Adrenal gland (tissue), 12 donors: ENCODE measurements around the gene ASB10. TPM values are rescaled to one million over a fixed set of nuclear protein-coding genes. Genes with fewer than 3 reads are reported as not detected.

Experiments used
- DNase-seq, 7 donors: peaks; one replicate each; pipeline ENCODE4 v3.0.0-alpha.2; 2019 to 2020
- H3K27ac ChIP-seq, 5 donors: fragments of 200-600 bp; sonication (generic) in 4 of 5; 1 replicate in 3 of 5; 2 replicates in 2 of 5; pipeline versions ENCODE4 v1.5.1 to v1.8.0; 2016 to 2020; ENCODE audit warnings: mild to moderate bottlenecking in 1 of 5
- H3K27me3 ChIP-seq: fragments of 200-600 bp; 2 replicates; pipeline ENCODE4 v1.8.0; 2021
- H3K36me3 ChIP-seq, 2 donors: fragments of 200-600 bp; replicated peaks in 1 of 2; 1 replicate in 1 of 2; 2 replicates in 1 of 2; pipeline versions ENCODE4 v1.5.1 to v1.8.0; 2018 to 2022
- H3K4me1 ChIP-seq, 2 donors: fragments of 200-600 bp; replicated peaks in 1 of 2; 1 replicate in 1 of 2; 2 replicates in 1 of 2; pipeline versions ENCODE4 v1.5.1 to v1.8.0; 2018 to 2021
- H3K4me3 ChIP-seq, 4 donors: fragments of 200-600 bp; sonication (generic) in 3 of 4; one replicate each; pipeline ENCODE4 v1.5.1; 2016 to 2018
- H3K9me3 ChIP-seq, 3 donors: fragments of 200-600 bp; sonication (generic) in 1 of 3; replicated peaks in 1 of 3; 1 replicate in 2 of 3; 2 replicates in 1 of 3; pipeline versions ENCODE4 v1.5.1 to v1.8.0; 2016 to 2021
- POLR2A ChIP-seq, 2 donors: fragments of 450-650 bp; IDR thresholded peaks; one replicate each; pipeline ENCODE4 v1.6.1; 2017; ENCODE audit warnings: antibody characterized with exemption in 2 of 2, mild to moderate bottlenecking in 2 of 2, moderate library complexity in 1 of 2
- WGBS, 4 donors: extraction: QIAGEN DNeasy Blood & Tissue Kit in 2 of 4; methylation state at CpG; one replicate each; pipeline versions ENCODE4 v1.1.5 to v1.1.7; 2013 to 2017; 5-methylcytosine and 5-hydroxymethylcytosine counted together
- intact Hi-C, 2 donors: fragments of 100-400 bp; cut with DNase I; formaldehyde crosslinking; loops; one replicate each; pipeline versions ENCODE4 v1.14.1 to v1.15.0; 2022 to 2023
- polyA plus RNA-seq, 3 donors: library from polyadenylated mRNA; stranded (reverse); fragments of 200-250 nt in 2 of 3; fragments of 350-450 nt in 1 of 3; fragmentation: Illumina TruSeq in 1 of 3; extraction: RNeasy Lipid Tissue Mini Kit (QIAGEN cat#74804) in 1 of 3; gene quantifications; one replicate each; pipeline ENCODE4 v1.2.3, GENCODE V29; 2013 to 2014
- total RNA-seq, 9 donors: library from RNA; depleted of rRNA in 4 of 9; stranded (reverse); fragments of >200 nt in 4 of 9; fragments of 120-200 nt in 1 of 9; fragmentation: NEBNext Ultra II Directional in 1 of 9; extraction: Animal tissue kit (Norgen Biotek cat#: 25700) in 1 of 9; gene quantifications; one replicate each; pipeline versions ENCODE4 v1.1.0 to v1.2.4, GENCODE V29; 2013 to 2023
- TF ChIP-seq, protein P1 (sequence below), 6 experiments: fragments of 450-650 bp in 4 of 6; fragments of 200-600 bp in 2 of 6; sonication (generic) in 1 of 6; IDR thresholded peaks; 1 replicate in 5 of 6; 2 replicates in 1 of 6; pipeline versions ENCODE4 v1.5.1 to v1.8.0; 2016 to 2021; ENCODE audit warnings: antibody characterized with exemption in 6 of 6, mild to moderate bottlenecking in 2 of 6, moderate library complexity in 1 of 6
- donor health status: healthy with polysubstance abuse.
- donor health status: Bipolar disorder and iron deficiency.
- donor health status: DM: yes; HTN: yes; CAD: no.
- donor health status: DM: no; HTN: no; CAD: no.
- donor health status: DM: no; HTN: no; CAD: no.
- donor health status: DM: yes; HTN: yes; CAD: no.

ASB10 gene
- total and polyA plus RNA-seq, 12 donors, result not detected

DNA sequence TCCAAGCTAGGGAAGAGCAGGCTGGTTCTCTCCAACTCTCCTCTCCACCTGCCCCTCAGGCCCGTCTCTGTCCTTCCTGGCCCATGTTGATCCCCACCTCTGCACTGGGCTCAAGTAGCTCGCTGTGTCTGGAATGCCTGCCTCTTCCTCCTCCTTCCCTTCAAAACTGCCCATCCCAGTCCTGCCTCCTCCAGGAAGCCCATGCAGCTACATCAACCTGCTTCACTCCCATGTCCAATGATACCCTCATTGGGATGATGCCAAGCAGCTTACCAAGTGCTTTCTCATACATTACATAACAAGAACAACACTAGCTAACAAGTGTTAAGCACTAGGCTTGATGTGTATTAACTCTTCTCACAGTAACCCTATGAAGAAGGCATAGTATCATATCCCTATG lies 8.2 kb downstream of the ASB10 start:
- Histone ChIP-seq H3K4me1 (no peaks in the 10 kb centered on the region), H3K27me3 (peaks cover 9% of the 10 kb centered on the region), H3K36me3 (no peaks in the 10 kb centered on the region), H3K9me3 (no peaks in the 10 kb centered on the region), H3K4me3 (no peak overlapping the region), H3K27ac (no peak overlapping the region)
- intact Hi-C loops, result loop anchor here in 1 of 2 donors (10.0 kb wide), 1 partner anchor 126 kb away; no protein-coding TSS in a partner anchor
- TF ChIP-seq POLR2A (IDR thresholded peaks at IDR 0.05), result no peak
- TF ChIP-seq, protein P1, sequence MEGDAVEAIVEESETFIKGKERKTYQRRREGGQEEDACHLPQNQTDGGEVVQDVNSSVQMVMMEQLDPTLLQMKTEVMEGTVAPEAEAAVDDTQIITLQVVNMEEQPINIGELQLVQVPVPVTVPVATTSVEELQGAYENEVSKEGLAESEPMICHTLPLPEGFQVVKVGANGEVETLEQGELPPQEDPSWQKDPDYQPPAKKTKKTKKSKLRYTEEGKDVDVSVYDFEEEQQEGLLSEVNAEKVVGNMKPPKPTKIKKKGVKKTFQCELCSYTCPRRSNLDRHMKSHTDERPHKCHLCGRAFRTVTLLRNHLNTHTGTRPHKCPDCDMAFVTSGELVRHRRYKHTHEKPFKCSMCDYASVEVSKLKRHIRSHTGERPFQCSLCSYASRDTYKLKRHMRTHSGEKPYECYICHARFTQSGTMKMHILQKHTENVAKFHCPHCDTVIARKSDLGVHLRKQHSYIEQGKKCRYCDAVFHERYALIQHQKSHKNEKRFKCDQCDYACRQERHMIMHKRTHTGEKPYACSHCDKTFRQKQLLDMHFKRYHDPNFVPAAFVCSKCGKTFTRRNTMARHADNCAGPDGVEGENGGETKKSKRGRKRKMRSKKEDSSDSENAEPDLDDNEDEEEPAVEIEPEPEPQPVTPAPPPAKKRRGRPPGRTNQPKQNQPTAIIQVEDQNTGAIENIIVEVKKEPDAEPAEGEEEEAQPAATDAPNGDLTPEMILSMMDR (IDR thresholded peaks at IDR 0.05), result no peak
- WGBS, 4 donors, result 55 to 80% (median 66%) methylated on average over 2 of the region's 2 CpGs
- no peak for DNase-seq

DNA sequence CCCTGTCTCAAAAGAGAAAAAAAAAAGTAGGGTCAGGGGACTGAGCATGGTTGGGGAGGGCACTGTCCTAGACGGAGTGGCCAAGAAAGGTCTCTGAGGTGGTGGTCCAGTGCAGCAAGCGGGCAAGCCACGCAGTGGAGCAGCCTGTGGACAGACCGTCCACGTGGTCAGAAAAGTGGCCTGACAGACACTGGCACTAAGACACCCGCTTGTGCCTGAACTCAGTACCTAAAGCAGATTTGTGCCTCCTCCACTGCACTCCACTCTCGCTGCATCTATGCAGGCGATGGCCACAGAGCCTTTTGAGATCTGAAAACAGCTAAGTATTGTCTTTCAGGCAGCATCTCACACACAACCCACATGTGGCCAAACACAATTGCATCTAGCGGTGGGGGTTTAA lies 8.8 kb downstream of the ASB10 start:
- intact Hi-C loops, result loop anchor here in 1 of 2 donors (10.0 kb wide), 1 partner anchor 127 kb away; no protein-coding TSS in a partner anchor
- no peaks in the 10 kb centered on the region for H3K9me3 ChIP-seq
- no peak overlapping the region for H3K4me3 ChIP-seq
- no peaks in the 10 kb centered on the region for H3K36me3 ChIP-seq
- H3K27ac ChIP-seq, result no peak overlapping the region
- H3K27me3 ChIP-seq, result peaks cover 9% of the 10 kb centered on the region
- TF ChIP-seq, protein P1 (IDR thresholded peaks at IDR 0.05), result no peak
- no peak for TF ChIP-seq POLR2A (IDR thresholded peaks at IDR 0.05)
- no peaks in the 10 kb centered on the region for H3K4me1 ChIP-seq
- DNase-seq, result no peak
- WGBS, 4 donors, result 81 to 92% (median 82%) methylated on average over 9 of the region's 9 CpGs

DNA sequence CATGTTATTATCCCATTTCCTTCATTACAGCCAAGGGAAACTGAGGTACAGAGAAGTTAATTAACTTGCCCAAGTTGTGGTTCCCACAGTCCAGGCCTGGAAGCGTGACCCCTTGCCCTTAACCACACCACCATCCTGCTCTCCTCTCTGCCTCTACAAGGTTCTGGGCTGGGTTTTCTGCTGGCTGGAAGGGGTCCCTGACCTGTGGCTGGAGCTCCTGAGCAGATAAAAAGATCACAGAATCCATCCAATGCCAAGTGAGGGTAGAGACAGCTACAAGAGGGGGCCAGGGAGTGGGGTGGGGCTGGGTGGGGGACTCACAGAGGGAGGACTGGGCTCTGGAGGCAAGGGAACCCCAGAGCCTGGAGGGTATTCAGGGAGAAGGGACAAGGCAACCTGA lies 9.7 kb downstream of the ASB10 start:
- no peak overlapping the region for H3K27ac ChIP-seq
- no peaks in the 10 kb centered on the region for H3K36me3 ChIP-seq
- no peak for DNase-seq
- 72 to 92% (median 85%) methylated on average over 1 of the region's 1 CpG for WGBS, 4 donors
- H3K9me3 ChIP-seq, result no peaks in the 10 kb centered on the region
- intact Hi-C loops, result loop anchor here in 1 of 2 donors (10.0 kb wide), 1 partner anchor 127 kb away; no protein-coding TSS in a partner anchor
- TF ChIP-seq POLR2A (IDR thresholded peaks at IDR 0.05), result no peak
- TF ChIP-seq, protein P1 (IDR thresholded peaks at IDR 0.05), result no peak
- no peak overlapping the region for H3K4me3 ChIP-seq
- no peaks in the 10 kb centered on the region for H3K4me1 ChIP-seq
- H3K27me3 ChIP-seq, result peaks cover 14% of the 10 kb centered on the region

DNA sequence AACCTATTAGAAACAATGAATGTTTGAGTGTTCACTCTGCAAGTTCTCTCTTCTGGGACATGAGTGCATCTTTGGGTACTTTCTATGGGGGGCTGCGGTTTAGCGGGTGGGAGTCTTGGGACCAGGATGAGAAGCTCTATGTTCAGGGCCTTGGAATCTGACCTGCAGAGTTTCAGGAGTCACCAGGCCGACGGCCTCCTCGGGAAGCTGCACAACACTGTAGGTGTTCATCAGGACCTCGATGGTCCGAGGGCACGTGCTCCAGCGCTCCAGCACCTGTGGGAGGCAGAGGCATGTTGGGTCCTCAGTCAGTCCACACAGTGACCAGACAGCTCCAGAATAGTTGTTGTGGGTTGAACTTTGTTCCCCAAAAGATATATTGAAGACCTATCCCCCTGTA lies 10.6 kb downstream of the ASB10 start:
- Histone ChIP-seq H3K36me3 (no peaks in the 10 kb centered on the region), H3K4me3 (no peak overlapping the region), H3K27me3 (peaks cover 14% of the 10 kb centered on the region), H3K9me3 (no peaks in the 10 kb centered on the region), H3K27ac (no peak overlapping the region), H3K4me1 (no peaks in the 10 kb centered on the region)
- no peak for TF ChIP-seq POLR2A (IDR thresholded peaks at IDR 0.05)
- TF ChIP-seq, protein P1 (IDR thresholded peaks at IDR 0.05), result no peak
- DNase-seq, result no peak
- WGBS, 4 donors, result 61 to 92% (median 89%) methylated on average over 9 of the region's 9 CpGs
- intact Hi-C loops, result loop anchor here in 1 of 2 donors (10.0 kb wide), 1 partner anchor 128 kb away; no protein-coding TSS in a partner anchor
